Prostate gland (tissue), 2 donors: ENCODE data around the gene MYL4. TPM values are rescaled to one million over a fixed set of nuclear protein-coding genes. Genes with fewer than 3 reads are reported as not detected.

ENCODE experiments used
- DNase-seq: peaks from one replicate; pipeline ENCODE4 v3.0.0-alpha.2; 2019; ENCODE audit warnings: low spot score
- H3K27ac ChIP-seq, 2 donors: fragments of 200-600 bp; sonication (generic); 2 replicates each; pipeline ENCODE4 v1.5.1; 2017 to 2019
- H3K27me3 ChIP-seq: fragments of 200-600 bp; sonication (generic); replicated peaks from 2 replicates; pipeline ENCODE4 v1.5.1; 2019; ENCODE audit not compliant: insufficient read depth
- H3K36me3 ChIP-seq, 2 donors: fragments of 200-600 bp; sonication (generic); 1 replicate in 1 of 2; 2 replicates in 1 of 2; pipeline versions ENCODE4 v1.5.1 to v1.8.1; 2017 to 2019
- H3K4me1 ChIP-seq: fragments of 200-600 bp; sonication (generic); replicated peaks from 2 replicates; pipeline ENCODE4 v1.5.1; 2019
- H3K4me3 ChIP-seq, 2 donors: fragments of 200-600 bp; sonication (generic); 2 replicates each; pipeline ENCODE4 v1.5.1; 2017 to 2019
- H3K9me3 ChIP-seq: fragments of 200-600 bp; sonication (generic); 2 replicates; pipeline ENCODE4 v1.5.1; 2017
- POLR2A ChIP-seq: fragments of 450-650 bp; IDR thresholded peaks from one replicate; pipeline ENCODE4 v1.6.1; 2016; ENCODE audit warnings: antibody characterized with exemption, mild to moderate bottlenecking
- POLR2AphosphoS5 ChIP-seq: sonication (generic); formaldehyde crosslinking; IDR thresholded peaks from one replicate; pipeline ENCODE4 v1.6.1; 2017; ENCODE audit warnings: antibody characterized with exemption
- WGBS: methylation state at CpG from one replicate; pipeline ENCODE4 v1.1.5; 2018; 5-methylcytosine and 5-hydroxymethylcytosine counted together
- intact Hi-C: fragments of 100-400 bp; cut with DNase I; formaldehyde crosslinking; loops from one replicate; pipeline ENCODE4 v1.14.2; 2022
- total RNA-seq, 2 donors: library from RNA; depleted of rRNA; stranded (reverse); fragments of >200 nt; gene quantifications; one replicate each; pipeline ENCODE4 v1.1.0, GENCODE V29; 2016
- TF ChIP-seq, protein P1 (sequence below), 4 experiments: fragments of 200-600 bp in 2 of 4; fragments of 450-650 bp in 2 of 4; sonication (generic) in 2 of 4; IDR thresholded peaks; 1 replicate in 3 of 4; 2 replicates in 1 of 4; pipeline ENCODE4 v1.5.1; 2016 to 2019; ENCODE audit warnings: antibody characterized with exemption in 4 of 4, mild to moderate bottlenecking in 2 of 4, moderate library complexity in 2 of 4

Gene MYL4
- total RNA-seq, 2 donors from 2014 or later: 4.3 TPM; not detected in 1

- Histone ChIP-seq H3K4me3 (no peak overlapping the region), H3K4me1 (no peaks in the 10 kb centered on the region), H3K9me3 (no peaks in the 10 kb centered on the region), H3K27me3 (no peaks in the 10 kb centered on the region), H3K27ac (no peak overlapping the region), H3K36me3 (no peaks in the 10 kb centered on the region)
- DNase-seq: no peak
- TF ChIP-seq, protein P1, sequence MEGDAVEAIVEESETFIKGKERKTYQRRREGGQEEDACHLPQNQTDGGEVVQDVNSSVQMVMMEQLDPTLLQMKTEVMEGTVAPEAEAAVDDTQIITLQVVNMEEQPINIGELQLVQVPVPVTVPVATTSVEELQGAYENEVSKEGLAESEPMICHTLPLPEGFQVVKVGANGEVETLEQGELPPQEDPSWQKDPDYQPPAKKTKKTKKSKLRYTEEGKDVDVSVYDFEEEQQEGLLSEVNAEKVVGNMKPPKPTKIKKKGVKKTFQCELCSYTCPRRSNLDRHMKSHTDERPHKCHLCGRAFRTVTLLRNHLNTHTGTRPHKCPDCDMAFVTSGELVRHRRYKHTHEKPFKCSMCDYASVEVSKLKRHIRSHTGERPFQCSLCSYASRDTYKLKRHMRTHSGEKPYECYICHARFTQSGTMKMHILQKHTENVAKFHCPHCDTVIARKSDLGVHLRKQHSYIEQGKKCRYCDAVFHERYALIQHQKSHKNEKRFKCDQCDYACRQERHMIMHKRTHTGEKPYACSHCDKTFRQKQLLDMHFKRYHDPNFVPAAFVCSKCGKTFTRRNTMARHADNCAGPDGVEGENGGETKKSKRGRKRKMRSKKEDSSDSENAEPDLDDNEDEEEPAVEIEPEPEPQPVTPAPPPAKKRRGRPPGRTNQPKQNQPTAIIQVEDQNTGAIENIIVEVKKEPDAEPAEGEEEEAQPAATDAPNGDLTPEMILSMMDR (IDR thresholded peaks at IDR 0.05): no peak
- WGBS: 100% methylated on average over 3 of the region's 3 CpGs
- intact Hi-C loops: loop anchor here (10.0 kb wide), 1 partner anchor 383 kb away; no protein-coding TSS in a partner anchor
These were observed 22.7 kb downstream of the MYL4 start for GRCh38 chr17:47231866-47232265.

- no peak for DNase-seq
- intact Hi-C loops: loop anchor here (10.0 kb wide), 1 partner anchor 382 kb away; no protein-coding TSS in a partner anchor
These were observed 23.3 kb downstream of the MYL4 start for GRCh38 chr17:47232465-47232864.

GRCh38 chr17:47235506-47235905, 26.4 kb downstream of the MYL4 start:
- H3K4me1 ChIP-seq: no peaks in the 10 kb centered on the region
- no peak overlapping the region for H3K4me3 ChIP-seq
- intact Hi-C loops: loop anchor here (10.0 kb wide), 1 partner anchor 379 kb away; no protein-coding TSS in a partner anchor
- 84% methylated on average over 3 of the region's 3 CpGs for WGBS
- DNase-seq: no peak
- TF ChIP-seq, protein P1 (IDR thresholded peaks at IDR 0.05): no peak
- TF ChIP-seq POLR2A: no peak
- no peak for TF ChIP-seq POLR2AphosphoS5
- H3K9me3 ChIP-seq: no peaks in the 10 kb centered on the region
- H3K27ac ChIP-seq: no peak overlapping the region
- no peaks in the 10 kb centered on the region for H3K36me3 ChIP-seq
- H3K27me3 ChIP-seq: no peaks in the 10 kb centered on the region

More at GRCh38 chr17:47232465-47232864, 23.3 kb downstream of the MYL4 start:
- no peaks in the 10 kb centered on the region for H3K9me3 ChIP-seq
- H3K27me3 ChIP-seq: no peaks in the 10 kb centered on the region
- TF ChIP-seq POLR2A (no peak), POLR2AphosphoS5 (no peak)
- TF ChIP-seq, protein P1 (IDR thresholded peaks at IDR 0.05): no peak
- 96% methylated on average over 2 of the region's 2 CpGs for WGBS
- no peak overlapping the region for H3K4me3 ChIP-seq
- no peaks in the 10 kb centered on the region for H3K36me3 ChIP-seq
- no peak overlapping the region for H3K27ac ChIP-seq
- no peaks in the 10 kb centered on the region for H3K4me1 ChIP-seq

GRCh38 chr17:47235923-47236322, 26.8 kb downstream of the MYL4 start:
- H3K4me1 ChIP-seq: no peaks in the 10 kb centered on the region
- no peak for DNase-seq
- TF ChIP-seq POLR2AphosphoS5: no peak
- TF ChIP-seq, protein P1 (IDR thresholded peaks at IDR 0.05): no peak
- TF ChIP-seq POLR2A: no peak
- no peaks in the 10 kb centered on the region for H3K36me3 ChIP-seq
- WGBS: 95% methylated on average over 2 of the region's 2 CpGs
- H3K9me3 ChIP-seq: no peaks in the 10 kb centered on the region
- intact Hi-C loops: loop anchor here (10.0 kb wide), 1 partner anchor 379 kb away; no protein-coding TSS in a partner anchor
- H3K27me3 ChIP-seq: no peaks in the 10 kb centered on the region
- no peak overlapping the region for H3K4me3 ChIP-seq
- no peak overlapping the region for H3K27ac ChIP-seq

DNA sequence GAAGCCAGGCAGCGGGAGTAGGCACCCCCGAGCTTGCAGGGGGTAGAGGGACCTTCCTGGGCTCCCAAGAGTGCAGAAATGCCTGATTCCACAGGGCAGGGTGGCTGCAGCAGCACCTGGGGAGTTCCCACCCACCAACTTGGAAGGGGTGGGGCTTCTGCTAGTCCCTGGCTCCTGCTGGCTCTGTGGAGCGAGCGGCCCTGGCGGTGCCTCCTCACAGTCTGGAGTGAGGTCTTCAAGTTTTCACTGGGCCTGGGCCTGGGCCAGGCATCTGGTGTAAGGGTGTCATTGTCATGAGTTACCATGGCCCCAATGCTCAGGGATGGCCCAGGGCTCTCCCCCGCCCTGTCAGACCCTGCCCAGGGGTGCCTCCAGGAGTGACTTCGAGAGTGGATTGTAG, 28.7 kb downstream of the MYL4 start:
- WGBS: 93% methylated on average over 3 of the region's 7 CpGs
- H3K27me3 ChIP-seq: no peaks in the 10 kb centered on the region
- H3K36me3 ChIP-seq: no peaks in the 10 kb centered on the region
- intact Hi-C loops: loop anchor here (10.0 kb wide), 1 partner anchor 377 kb away; no protein-coding TSS in a partner anchor
- H3K27ac ChIP-seq: no peak overlapping the region
- TF ChIP-seq POLR2AphosphoS5: no peak
- TF ChIP-seq, protein P1 (IDR thresholded peaks at IDR 0.05): no peak
- TF ChIP-seq POLR2A: no peak
- no peak for DNase-seq
- no peak overlapping the region for H3K4me3 ChIP-seq
- no peaks in the 10 kb centered on the region for H3K9me3 ChIP-seq
- H3K4me1 ChIP-seq: no peaks in the 10 kb centered on the region
